Measurements from ENCODE around the gene BANP. TPM values are rescaled to one million over a fixed set of nuclear protein-coding genes. Genes with fewer than 3 reads are reported as not detected.

Gene BANP
- total and polyA plus RNA-seq, 2 donors (not counting 3 experiments of a cell fraction or from before 2014, with no cell fraction given) = 22.4 to 33.8 TPM

GRCh38 chr16:87966064-87966645, 14.9 kb downstream of the BANP start:
- DNase-seq (ENCODE audit: low read depth, low spot score) (peak; percentile 3), FAIRE-seq (no peak)
- no peaks in the 10 kb centered on the region for H4K20me1 ChIP-seq (replicated peaks; ENCODE audit: control insufficient read depth, extremely low read depth, insufficient read depth, low read length)
- dilution Hi-C loops (cut with MboI; ENCODE audit: extremely low pct_ligation_motif_present, low sequenced_read_pairs) = no loop called here
- H3K9me3 ChIP-seq (replicated peaks; ENCODE audit: control insufficient read depth, insufficient read depth, low read length) = no peaks in the 10 kb centered on the region
- ChIA-PET CTCF (interaction anchor here (0.6 to 1.2 kb wide), 3 partner anchors 15 to 836 kb away, joined by 3 read pairs; partner anchors contain the start of gene BANP), POLR2A (no interaction called here)
- peak overlapping the region; percentile 84 for H2AFZ ChIP-seq (ENCODE audit: low read depth, low read length)
- H3K4me3 ChIP-seq (replicated peaks in 1 of 3; ENCODE audit: insufficient read depth in 1 of 3, low read depth in 1 of 3, low read length in 3 of 3) = no peak overlapping the region
- BruUV-seq (replicated peaks) = no TSS peak
- TF ChIP-seq GATA2 (IDR thresholded peaks at IDR 0.05; ENCODE audit: insufficient read depth, insufficient read length, low read depth, low read length) (no peak), MYC (IDR thresholded peaks at IDR 0.05; ENCODE audit: low read depth, low read length) (no peak), JUN (IDR thresholded peaks at IDR 0.05; ENCODE audit: borderline replicate concordance, insufficient read depth, insufficient read length, low read depth) (no peak)
- TF ChIP-seq, protein P1, sequence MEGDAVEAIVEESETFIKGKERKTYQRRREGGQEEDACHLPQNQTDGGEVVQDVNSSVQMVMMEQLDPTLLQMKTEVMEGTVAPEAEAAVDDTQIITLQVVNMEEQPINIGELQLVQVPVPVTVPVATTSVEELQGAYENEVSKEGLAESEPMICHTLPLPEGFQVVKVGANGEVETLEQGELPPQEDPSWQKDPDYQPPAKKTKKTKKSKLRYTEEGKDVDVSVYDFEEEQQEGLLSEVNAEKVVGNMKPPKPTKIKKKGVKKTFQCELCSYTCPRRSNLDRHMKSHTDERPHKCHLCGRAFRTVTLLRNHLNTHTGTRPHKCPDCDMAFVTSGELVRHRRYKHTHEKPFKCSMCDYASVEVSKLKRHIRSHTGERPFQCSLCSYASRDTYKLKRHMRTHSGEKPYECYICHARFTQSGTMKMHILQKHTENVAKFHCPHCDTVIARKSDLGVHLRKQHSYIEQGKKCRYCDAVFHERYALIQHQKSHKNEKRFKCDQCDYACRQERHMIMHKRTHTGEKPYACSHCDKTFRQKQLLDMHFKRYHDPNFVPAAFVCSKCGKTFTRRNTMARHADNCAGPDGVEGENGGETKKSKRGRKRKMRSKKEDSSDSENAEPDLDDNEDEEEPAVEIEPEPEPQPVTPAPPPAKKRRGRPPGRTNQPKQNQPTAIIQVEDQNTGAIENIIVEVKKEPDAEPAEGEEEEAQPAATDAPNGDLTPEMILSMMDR (IDR thresholded peaks at IDR 0.05; ENCODE audit: extremely low read depth in 1 of 2, insufficient read depth in 1 of 2, low read depth in 1 of 2, low read length in 2 of 2) = no peak
- peaks cover 32% of the 10 kb centered on the region for H3K4me1 ChIP-seq (ENCODE audit: control insufficient read depth, extremely low read depth, insufficient read depth, low read length)
- H3K79me2 ChIP-seq (ENCODE audit: control insufficient read depth, insufficient read depth, low read length) = peaks cover 55% of the 10 kb centered on the region
- intact Hi-C loops (cut with micrococcal nuclease) = no loop called here
- no peaks in the 10 kb centered on the region for H3K36me3 ChIP-seq (ENCODE audit: control insufficient read depth in 2 of 2, extremely low read depth in 1 of 2, insufficient read depth in 2 of 2, low read length in 2 of 2)
- no peaks in the 10 kb centered on the region for H3K27me3 ChIP-seq (ENCODE audit: control insufficient read depth in 2 of 2, insufficient read depth in 2 of 2, low read length in 2 of 2)
- peak overlapping the region; percentile 53 for H3K9ac ChIP-seq (replicated peaks; ENCODE audit: extremely low read depth, insufficient read depth, low read length)
- H3K27ac ChIP-seq (ENCODE audit: insufficient read depth, low read depth, low read length) = peak overlapping the region; percentile 60
- H3K9me1 ChIP-seq (replicated peaks; ENCODE audit: control insufficient read depth, extremely low read depth, insufficient read depth, low read length) = no peaks in the 10 kb centered on the region
- H3K4me2 ChIP-seq (ENCODE audit: insufficient read depth, low read length) = no peak overlapping the region

- no peaks in the 10 kb centered on the region for H3K9me1 ChIP-seq (replicated peaks; ENCODE audit: control insufficient read depth, extremely low read depth, insufficient read depth, low read length)
- H3K27me3 ChIP-seq (ENCODE audit: control insufficient read depth in 2 of 2, insufficient read depth in 2 of 2, low read length in 2 of 2) = no peaks in the 10 kb centered on the region
- no peaks in the 10 kb centered on the region for H3K9me3 ChIP-seq (replicated peaks; ENCODE audit: control insufficient read depth, insufficient read depth, low read length)
- TF ChIP-seq POLR2AphosphoS5 (IDR thresholded peaks at IDR 0.05; ENCODE audit: insufficient read depth, low read depth, low read length) = no peak
- TF ChIP-seq JUN (IDR thresholded peaks at IDR 0.05; ENCODE audit: borderline replicate concordance, insufficient read depth, insufficient read length, low read depth) = no peak
- no peak for TF ChIP-seq MAX (IDR thresholded peaks at IDR 0.05; ENCODE audit: insufficient read depth, insufficient read length)
- no peak for TF ChIP-seq FOS (IDR thresholded peaks at IDR 0.05; ENCODE audit: borderline replicate concordance, insufficient read depth, low read length)
- TF ChIP-seq EZH2 (IDR thresholded peaks at IDR 0.05; ENCODE audit: borderline replicate concordance, low read depth, low read length, severe bottlenecking) = no peak
- TF ChIP-seq, protein P1 (IDR thresholded peaks at IDR 0.05; ENCODE audit: extremely low read depth in 1 of 2, insufficient read depth in 1 of 2, low read depth in 1 of 2, low read length in 2 of 2) = no peak
- TF ChIP-seq MYC (IDR thresholded peaks at IDR 0.05; ENCODE audit: low read depth, low read length) = no peak
- no peak overlapping the region for H3K4me3 ChIP-seq (replicated peaks in 1 of 3; ENCODE audit: insufficient read depth in 1 of 3, low read depth in 1 of 3, low read length in 3 of 3)
- peak overlapping the region; percentile 60 for H3K27ac ChIP-seq (ENCODE audit: insufficient read depth, low read depth, low read length)
- dilution Hi-C loops (cut with MboI; ENCODE audit: extremely low pct_ligation_motif_present, low sequenced_read_pairs) = no loop called here
- H3K36me3 ChIP-seq (ENCODE audit: control insufficient read depth in 2 of 2, extremely low read depth in 1 of 2, insufficient read depth in 2 of 2, low read length in 2 of 2) = no peaks in the 10 kb centered on the region
- FAIRE-seq (peak; percentile 54), DNase-seq (ENCODE audit: low read depth, low spot score) (peak; percentile 55)
- H3K4me1 ChIP-seq (ENCODE audit: control insufficient read depth, extremely low read depth, insufficient read depth, low read length) = peaks cover 32% of the 10 kb centered on the region
- ChIA-PET POLR2A (no interaction called here), CTCF (interaction anchor here (0.6 to 1.2 kb wide), 2 partner anchors 471 to 835 kb away, joined by 3 read pairs; no protein-coding TSS in a partner anchor)
- H4K20me1 ChIP-seq (replicated peaks; ENCODE audit: control insufficient read depth, extremely low read depth, insufficient read depth, low read length) = no peaks in the 10 kb centered on the region
- peak overlapping the region; percentile 53 for H3K9ac ChIP-seq (replicated peaks; ENCODE audit: extremely low read depth, insufficient read depth, low read length)
- peak overlapping the region; percentile 31 for H3K4me2 ChIP-seq (ENCODE audit: insufficient read depth, low read length)
- BruUV-seq (replicated peaks) = no TSS peak
- H3K79me2 ChIP-seq (ENCODE audit: control insufficient read depth, insufficient read depth, low read length) = peaks cover 57% of the 10 kb centered on the region
- peak overlapping the region; percentile 84 for H2AFZ ChIP-seq (ENCODE audit: low read depth, low read length)
- intact Hi-C loops (cut with micrococcal nuclease) = no loop called here
Measured at GRCh38 chr16:87966685-87967185, 15.5 kb downstream of the BANP start.

Data from endothelial cell of umbilical vein (primary cell).